Liver (tissue), 9 donors: ENCODE measurements around the gene IFT25. TPM values are rescaled to one million over a fixed set of nuclear protein-coding genes. Genes with fewer than 3 reads are reported as not detected.

ENCODE experiments used
- DNase-seq: peaks from one replicate; pipeline ENCODE4 v3.0.0-alpha.2; 2017; ENCODE audit warnings: low spot score
- H3K27ac ChIP-seq, 2 donors: one replicate each; pipeline ENCODE4 v1.7.0; 2013; ENCODE audit warnings: inconsistent platforms in 2 of 2, low read length in 2 of 2, control low read depth in 1 of 2, low read depth in 1 of 2, mild to moderate bottlenecking in 1 of 2
- H3K27me3 ChIP-seq, 4 donors: one replicate each; pipeline versions ENCODE4 v1.6.1 to v1.7.0; 2013; ENCODE audit warnings: low read length in 3 of 4, inconsistent platforms in 1 of 4, mild to moderate bottlenecking in 1 of 4, moderate library complexity in 1 of 4; ENCODE audit not compliant: control insufficient read depth in 4 of 4, insufficient read depth in 4 of 4
- H3K36me3 ChIP-seq, 4 donors: one replicate each; pipeline versions ENCODE4 v1.6.1 to v1.7.0; 2013; ENCODE audit warnings: low read length in 3 of 4, mild to moderate bottlenecking in 3 of 4, low read depth in 1 of 4, moderate library complexity in 1 of 4; ENCODE audit not compliant: control insufficient read depth in 4 of 4, insufficient read depth in 3 of 4
- H3K4me1 ChIP-seq, 4 donors: one replicate each; pipeline versions ENCODE4 v1.6.1 to v1.7.0; 2013; ENCODE audit warnings: low read length in 3 of 4, mild to moderate bottlenecking in 3 of 4, moderate library complexity in 1 of 4; ENCODE audit not compliant: control insufficient read depth in 4 of 4, insufficient read depth in 4 of 4
- H3K4me3 ChIP-seq, 3 donors: one replicate each; pipeline versions ENCODE4 v1.6.1 to v1.7.0; 2013; ENCODE audit warnings: low read length in 3 of 3, control low read depth in 1 of 3, low read depth in 1 of 3, mild to moderate bottlenecking in 1 of 3
- H3K9ac ChIP-seq, 2 donors: one replicate each; pipeline ENCODE4 v1.7.0; 2013; ENCODE audit warnings: low read length in 2 of 2, mild to moderate bottlenecking in 2 of 2, moderate library complexity in 2 of 2, control low read depth in 1 of 2, low read depth in 1 of 2
- H3K9me3 ChIP-seq, 4 donors: one replicate each; pipeline versions ENCODE4 v1.6.1 to v1.7.0; 2013; ENCODE audit warnings: low read length in 3 of 4; ENCODE audit not compliant: control insufficient read depth in 4 of 4
- EGR1 ChIP-seq, 2 donors: IDR thresholded peaks; 2 replicates each; pipeline ENCODE4 v1.6.1; 2016 to 2018; ENCODE audit warnings: antibody characterized with exemption in 2 of 2, low read depth in 2 of 2
- GABPA ChIP-seq, 2 donors: IDR thresholded peaks in 1 of 2; conservative IDR thresholded peaks in 1 of 2; 2 replicates each; pipeline ENCODE4 v1.6.1; 2016; ENCODE audit warnings: antibody characterized with exemption in 2 of 2, mild to moderate bottlenecking in 1 of 2, moderate library complexity in 1 of 2
- NR2F2 ChIP-seq: IDR thresholded peaks from 2 replicates; pipeline ENCODE4 v1.6.1; 2016; ENCODE audit warnings: antibody characterized with exemption
- RAD21 ChIP-seq, 2 donors: IDR thresholded peaks; 2 replicates each; pipeline ENCODE4 v1.6.1; 2016; ENCODE audit warnings: antibody characterized with exemption in 2 of 2, mild to moderate bottlenecking in 2 of 2
- SP1 ChIP-seq: IDR thresholded peaks from 2 replicates; pipeline ENCODE4 v1.6.1; 2018; ENCODE audit warnings: antibody characterized with exemption, mild to moderate bottlenecking
- TAF1 ChIP-seq: conservative IDR thresholded peaks from 2 replicates; pipeline ENCODE4 v1.6.1; 2016; ENCODE audit warnings: antibody characterized with exemption, mild to moderate bottlenecking
- YY1 ChIP-seq: IDR thresholded peaks from 2 replicates; pipeline ENCODE4 v1.6.1; 2016; ENCODE audit warnings: antibody characterized with exemption, mild to moderate bottlenecking
- ZBTB33 ChIP-seq: IDR thresholded peaks from 2 replicates; pipeline ENCODE4 v1.6.1; 2016; ENCODE audit warnings: antibody characterized with exemption
- WGBS: extraction: QIAGEN DNeasy Blood & Tissue Kit; methylation state at CpG from one replicate; pipeline ENCODE4 v1.1.7; 2013; 5-methylcytosine and 5-hydroxymethylcytosine counted together
- polyA plus RNA-seq, 2 donors: library from polyadenylated mRNA; stranded (reverse) in 1 of 2; unstranded in 1 of 2; fragments of 200-250 nt in 1 of 2; fragments of >200 nt in 1 of 2; fragmentation: Nextera tagmentation in 1 of 2; extraction: Ambion mirVana in 1 of 2; gene quantifications; one replicate each; pipeline versions ENCODE4 v1.2.1 to v1.2.3, GENCODE V29; 2013 to 2015
- total RNA-seq, 2 donors: library from RNA; depleted of rRNA; stranded (reverse); fragments of >200 nt; gene quantifications; one replicate each; pipeline ENCODE4 v1.2.3, GENCODE V29; 2014
- TF ChIP-seq, protein P1 (sequence below): IDR thresholded peaks from 2 replicates; pipeline ENCODE4 v1.6.1; 2016; ENCODE audit warnings: antibody characterized with exemption, mild to moderate bottlenecking
- donor health status: healthy.
- donor health status: healthy.
- donor health status: healthy.
- donor health status: healthy.
- donor health status: healthy.

Gene IFT25
- total and polyA plus RNA-seq, 4 donors = 8.6 to 37.4 (median 15.6) TPM

DNA sequence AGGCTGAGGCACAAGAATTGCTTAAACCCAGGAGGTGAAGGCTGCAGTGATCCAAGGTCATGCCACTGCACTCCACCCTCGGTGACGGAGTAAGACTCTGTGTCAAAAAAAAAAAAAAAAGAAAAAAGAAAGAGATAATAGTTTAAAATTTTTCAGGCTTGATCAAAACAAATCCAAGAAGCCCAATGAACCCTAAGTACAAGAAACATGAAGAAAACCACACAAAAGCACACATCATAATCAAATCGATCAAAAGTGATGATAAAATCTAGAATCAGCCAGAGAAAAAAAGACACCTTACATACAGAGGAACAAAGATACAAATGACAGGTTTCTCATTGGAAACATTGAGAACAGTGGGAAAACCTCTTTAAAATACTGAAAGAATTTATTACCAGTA lies 41.0 kb upstream of the IFT25 start:
- DNase-seq = no peak
- no peaks in the 10 kb centered on the region for H3K9me3 ChIP-seq
- H3K27ac ChIP-seq = no peak overlapping the region
- H3K36me3 ChIP-seq = no peaks in the 10 kb centered on the region
- no peak overlapping the region for H3K9ac ChIP-seq
- no peak for TF ChIP-seq TAF1
- TF ChIP-seq EGR1 (IDR thresholded peaks at IDR 0.05; ENCODE audit: low read depth in 2 of 2) = no peak
- no peak for TF ChIP-seq GABPA (IDR thresholded peaks at IDR 0.05 in 1 of 2, conservative IDR thresholded peaks at IDR 0.05 in 1 of 2)
- peaks cover 2 to 18% (median 7%) of the 10 kb centered on the region in 4 donors for H3K4me1 ChIP-seq
- 91% methylated on average over 3 of the region's 3 CpGs for WGBS
- no peaks in the 10 kb centered on the region for H3K27me3 ChIP-seq
- no peak overlapping the region for H3K4me3 ChIP-seq

GRCh38 chr1:53984726-53985125 lies 39.2 kb upstream of the IFT25 start:
- Histone ChIP-seq H3K9ac (no peak overlapping the region), H3K36me3 (no peaks in the 10 kb centered on the region), H3K9me3 (no peaks in the 10 kb centered on the region), H3K4me1 (peaks cover 4 to 23% (median 8%) of the 10 kb centered on the region in 4 donors), H3K27ac (no peak overlapping the region), H3K27me3 (no peaks in the 10 kb centered on the region), H3K4me3 (no peak overlapping the region)
- TF ChIP-seq YY1 (no peak), NR2F2 (no peak), TAF1 (no peak)
- TF ChIP-seq, protein P1, sequence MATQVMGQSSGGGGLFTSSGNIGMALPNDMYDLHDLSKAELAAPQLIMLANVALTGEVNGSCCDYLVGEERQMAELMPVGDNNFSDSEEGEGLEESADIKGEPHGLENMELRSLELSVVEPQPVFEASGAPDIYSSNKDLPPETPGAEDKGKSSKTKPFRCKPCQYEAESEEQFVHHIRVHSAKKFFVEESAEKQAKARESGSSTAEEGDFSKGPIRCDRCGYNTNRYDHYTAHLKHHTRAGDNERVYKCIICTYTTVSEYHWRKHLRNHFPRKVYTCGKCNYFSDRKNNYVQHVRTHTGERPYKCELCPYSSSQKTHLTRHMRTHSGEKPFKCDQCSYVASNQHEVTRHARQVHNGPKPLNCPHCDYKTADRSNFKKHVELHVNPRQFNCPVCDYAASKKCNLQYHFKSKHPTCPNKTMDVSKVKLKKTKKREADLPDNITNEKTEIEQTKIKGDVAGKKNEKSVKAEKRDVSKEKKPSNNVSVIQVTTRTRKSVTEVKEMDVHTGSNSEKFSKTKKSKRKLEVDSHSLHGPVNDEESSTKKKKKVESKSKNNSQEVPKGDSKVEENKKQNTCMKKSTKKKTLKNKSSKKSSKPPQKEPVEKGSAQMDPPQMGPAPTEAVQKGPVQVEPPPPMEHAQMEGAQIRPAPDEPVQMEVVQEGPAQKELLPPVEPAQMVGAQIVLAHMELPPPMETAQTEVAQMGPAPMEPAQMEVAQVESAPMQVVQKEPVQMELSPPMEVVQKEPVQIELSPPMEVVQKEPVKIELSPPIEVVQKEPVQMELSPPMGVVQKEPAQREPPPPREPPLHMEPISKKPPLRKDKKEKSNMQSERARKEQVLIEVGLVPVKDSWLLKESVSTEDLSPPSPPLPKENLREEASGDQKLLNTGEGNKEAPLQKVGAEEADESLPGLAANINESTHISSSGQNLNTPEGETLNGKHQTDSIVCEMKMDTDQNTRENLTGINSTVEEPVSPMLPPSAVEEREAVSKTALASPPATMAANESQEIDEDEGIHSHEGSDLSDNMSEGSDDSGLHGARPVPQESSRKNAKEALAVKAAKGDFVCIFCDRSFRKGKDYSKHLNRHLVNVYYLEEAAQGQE = no peak
- no peak for DNase-seq

DNA sequence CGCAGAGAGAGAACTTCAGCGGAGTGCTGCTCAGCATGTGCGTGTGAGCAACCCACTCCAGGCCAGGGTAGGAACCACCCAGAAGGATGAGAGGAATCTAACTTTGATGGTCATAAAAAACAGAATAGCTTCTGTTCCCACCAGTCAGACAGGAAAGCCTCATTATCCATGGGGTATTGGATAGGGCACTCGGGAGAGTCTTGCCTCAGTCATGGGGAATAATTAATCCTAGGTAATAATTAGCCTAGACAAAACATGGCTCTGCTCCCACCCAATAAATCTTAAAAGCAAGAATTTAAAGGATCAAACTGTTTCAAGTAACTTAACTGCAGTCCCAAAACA lies 37.2 kb upstream of the IFT25 start:
- H3K9ac ChIP-seq = peak overlapping the region; percentile 18 to 68
- peaks cover 4 to 23% (median 8%) of the 10 kb centered on the region in 4 donors for H3K4me1 ChIP-seq
- no peaks in the 10 kb centered on the region for H3K27me3 ChIP-seq
- no peaks in the 10 kb centered on the region for H3K9me3 ChIP-seq
- peak overlapping the region; percentile 91 for H3K27ac ChIP-seq
- H3K4me3 ChIP-seq = peak overlapping the region; percentile 44 to 73 (median 59)
- H3K36me3 ChIP-seq = no peaks in the 10 kb centered on the region
- WGBS = 22% methylated on average over 4 of the region's 4 CpGs
- no peak for DNase-seq
- TF ChIP-seq TAF1 (peak; percentile 70), RAD21 (IDR thresholded peaks at IDR 0.05) (peak in 1 of 2 donors; percentile 2), ZBTB33 (peak; percentile 4), SP1 (no peak)
- TF ChIP-seq, protein P1 = peak; percentile 20
